GM18499 (cell line): Measurements from ENCODE around the gene AMN1.
"Not testable (repeated sequence)": the region's sequence is repeated elsewhere in the genome, so short reads cannot be mapped to it uniquely, and the experiment has no call there.

Experiments used
- ATAC-seq: cut with Tn5 transposase; IDR thresholded peaks from one replicate; pipeline ENCODE4 v1.9.1; 2021; ENCODE audit warnings: moderate number of reproducible peaks; ENCODE audit not compliant: insufficient read depth, unreplicated experiment

AMN1 gene

GRCh38 chr12:31687101-31687527 is 41.7 kb downstream of the AMN1 start:
- peak; percentile 48 for ATAC-seq

- ATAC-seq = no peak
These were observed 43.0 kb downstream of the AMN1 start for GRCh38 chr12:31685801-31686200.

- ATAC-seq = no peak
These were observed 46.5 kb downstream of the AMN1 start for GRCh38 chr12:31682136-31682962.

- no peak for ATAC-seq
These were observed 56.3 kb downstream of the AMN1 start for GRCh38 chr12:31672521-31672920.

GRCh38 chr12:31669582-31669981 is 59.2 kb downstream of the AMN1 start:
- not testable (repeated sequence) for ATAC-seq

GRCh38 chr12:31669020-31669419 is 59.8 kb downstream of the AMN1 start:
- no peak for ATAC-seq

GRCh38 chr12:31664038-31664437 is 64.8 kb downstream of the AMN1 start:
- ATAC-seq = no peak

GRCh38 chr12:31663576-31663975 is 65.2 kb downstream of the AMN1 start:
- ATAC-seq = no peak

- ATAC-seq = no peak
These were observed 66.5 kb downstream of the AMN1 start for GRCh38 chr12:31662176-31662849.

- peak; percentile 99 for ATAC-seq
These were observed 69.5 kb downstream of the AMN1 start, which contains the start of gene ETFBKMT for GRCh38 chr12:31659087-31659942. TSS of gene ETFBKMT (plus strand) at chr12:31659688. CDS start at chr12:31661954, 2,266 bp downstream.

- no peak for ATAC-seq
These were observed 70.2 kb downstream of the AMN1 start for GRCh38 chr12:31658471-31659086.

- ATAC-seq = no peak
These were observed 73.0 kb downstream of the AMN1 start for GRCh38 chr12:31655792-31656191.

- ATAC-seq = no peak
These were observed 73.6 kb downstream of the AMN1 start for GRCh38 chr12:31655208-31655607.

- ATAC-seq = no peak
These were observed 76.8 kb downstream of the AMN1 start for GRCh38 chr12:31651893-31652521.

GRCh38 chr12:31650918-31651317 is 77.9 kb downstream of the AMN1 start:
- ATAC-seq = no peak

- no peak for ATAC-seq
These were observed 81.7 kb downstream of the AMN1 start for GRCh38 chr12:31647086-31647491.

GRCh38 chr12:31645924-31646323 is 82.9 kb downstream of the AMN1 start:
- no peak for ATAC-seq

- no peak for ATAC-seq
These were observed 84.3 kb downstream of the AMN1 start for GRCh38 chr12:31644536-31644935.

- ATAC-seq = no peak
These were observed 87.2 kb downstream of the AMN1 start for GRCh38 chr12:31641509-31642090.
